Stimulated activated CD4-positive, alpha-beta T cell treated with anti-CD3 and anti-CD28 coated beads, TNF-alpha, amount 100 ng/mL, for 24 hours (primary cell): ENCODE data around the gene BCCIP.

Source experiments
- DNase-seq, 3 experiments: peaks; one replicate each; pipeline ENCODE4 v3.0.0-alpha.2; 2020; ENCODE audit warnings: low read depth in 3 of 3

Gene BCCIP

GRCh38 chr10:125822878-125823662 is at the start of gene BCCIP, which contains the start of gene UROS:
TSS of gene BCCIP (plus strand) at chr10:125823546. CDS start at chr10:125823558, 12 bp downstream.
TSS of gene UROS (minus strand) at chr10:125823258. CDS start at chr10:125816499, 6,759 bp downstream.
- DNase-seq: peak; percentile 84 to 85 (median 84)

DNA sequence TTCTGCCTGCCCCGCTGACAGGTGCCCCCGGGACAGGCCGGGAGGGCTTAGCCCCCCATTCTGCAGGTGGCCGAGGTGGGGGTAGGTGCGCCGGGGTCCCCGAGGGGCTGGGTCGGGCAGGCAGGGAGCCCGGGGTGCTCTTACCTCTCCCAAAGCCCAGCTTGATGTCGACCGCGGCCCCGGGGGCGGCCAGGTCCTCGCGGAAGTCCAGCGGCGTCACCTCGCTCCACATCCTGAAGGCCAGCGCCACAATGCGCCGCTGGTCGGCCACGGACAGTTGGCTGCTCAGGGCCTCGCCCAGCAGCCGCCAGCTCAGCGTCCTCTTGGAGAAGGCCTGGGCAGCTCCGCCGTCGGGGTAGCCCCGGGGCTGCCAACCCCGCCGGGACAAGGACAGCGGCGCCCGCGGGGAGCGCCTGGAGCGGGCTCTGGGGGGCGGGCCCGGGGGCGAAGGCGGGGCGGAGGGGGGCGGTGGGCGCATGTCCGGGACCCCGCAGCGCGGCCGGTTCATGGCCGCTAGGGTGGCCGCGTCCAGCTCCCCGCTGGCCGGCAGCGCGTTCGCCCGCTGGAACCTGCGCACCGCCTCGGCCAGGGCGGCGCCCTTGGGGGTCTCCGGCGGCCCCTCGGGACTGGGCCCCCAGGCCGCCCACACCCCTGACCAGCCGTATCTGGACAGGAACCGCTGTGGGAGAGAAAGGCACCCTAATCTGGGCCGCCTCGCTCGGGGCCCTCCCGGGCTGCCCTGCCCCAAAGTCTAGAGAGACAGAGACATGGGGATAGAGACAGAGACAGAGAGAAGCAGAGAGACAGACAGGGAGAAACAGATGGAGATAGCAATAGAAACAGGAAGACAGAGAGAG is 49.4 kb upstream of the BCCIP start:
- DNase-seq: no peak

DNA sequence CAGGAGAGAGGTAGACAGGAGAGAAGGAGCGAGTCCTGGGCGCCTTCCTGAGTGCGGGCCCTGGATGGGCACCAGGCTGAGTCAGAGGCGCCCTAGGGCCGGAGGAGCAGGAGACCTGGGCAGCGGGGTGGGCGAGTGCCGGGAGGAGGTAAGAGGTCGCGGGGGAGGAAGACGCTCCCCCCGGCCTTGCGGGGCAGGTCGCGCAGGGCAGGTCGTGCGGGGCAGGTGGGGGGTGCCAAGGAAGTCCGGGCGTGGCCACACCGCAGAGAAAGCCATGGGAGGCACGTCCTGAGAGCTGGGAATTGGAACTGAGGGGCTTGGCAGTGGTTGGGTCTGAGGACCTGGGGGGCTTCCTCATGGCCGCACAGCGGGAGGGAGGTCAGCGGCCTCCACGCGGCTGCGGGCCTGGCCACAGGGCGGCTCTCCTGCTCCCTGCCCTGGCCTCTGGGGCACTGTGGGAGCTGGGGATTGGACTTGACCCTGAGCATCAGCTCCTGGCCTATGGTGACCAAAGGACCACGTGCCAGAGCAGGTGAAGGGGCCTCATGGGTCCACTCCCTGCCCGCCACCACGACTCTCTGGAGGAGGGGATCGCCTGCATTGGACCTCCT is 48.7 kb upstream of the BCCIP start:
- no peak for DNase-seq

DNA sequence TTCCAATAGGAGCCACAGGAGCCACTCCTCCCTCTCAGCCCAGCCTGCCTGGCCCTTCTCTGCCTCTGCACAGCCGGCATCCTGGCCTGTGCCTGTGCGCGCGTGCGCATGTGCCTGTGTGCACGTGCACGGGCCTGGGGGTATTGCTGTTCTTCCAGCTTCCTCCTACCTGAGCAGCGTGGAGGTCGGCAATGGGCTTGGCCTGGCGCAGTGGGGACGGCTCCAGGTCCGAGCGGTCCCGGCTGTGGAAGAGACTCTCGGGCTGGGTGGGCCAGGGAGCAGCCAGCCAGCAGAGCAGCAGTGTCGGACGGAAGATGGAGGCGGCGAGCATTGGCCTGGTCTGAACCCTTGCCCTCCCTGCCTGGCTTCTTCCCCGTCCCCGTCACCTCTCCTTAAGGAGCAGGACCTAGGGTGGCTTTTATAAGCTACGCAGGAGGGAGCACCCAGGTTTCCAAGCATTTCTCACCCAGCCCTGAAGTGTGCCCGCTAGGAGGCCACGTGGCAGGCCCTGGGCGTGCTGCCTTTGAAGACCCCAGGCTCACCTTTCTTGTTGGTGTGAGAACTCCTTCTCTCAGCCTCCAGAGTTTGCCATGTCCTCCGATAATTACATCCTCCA is 47.7 kb upstream of the BCCIP start, which contains the start of gene MMP21:
TSS of gene MMP21 (minus strand) at position 331 of the 616 bp plus-strand sequence. CDS start at position 331, 0 bp downstream.
- no peak for DNase-seq

GRCh38 chr10:125777806-125778205 is 45.5 kb upstream of the BCCIP start:
- DNase-seq: no peak

DNA sequence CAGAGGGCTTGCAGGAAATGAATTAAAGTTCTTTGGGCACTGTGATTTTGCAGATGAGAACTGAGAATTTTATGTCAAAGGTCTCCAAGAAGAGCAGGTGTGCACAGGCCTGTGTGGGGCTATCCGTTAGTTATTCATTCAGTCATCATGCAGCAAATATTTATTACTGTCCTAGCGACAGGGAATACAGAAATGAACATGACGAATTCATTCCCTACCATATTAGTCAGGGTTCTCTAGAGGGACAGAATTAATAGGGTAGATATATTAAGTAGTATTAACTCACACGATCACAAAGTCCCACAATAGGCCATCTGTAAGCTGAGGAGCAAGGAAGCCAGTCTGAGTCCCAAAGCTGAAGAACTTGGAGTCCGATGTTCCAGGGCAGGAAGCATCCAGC is 44.8 kb upstream of the BCCIP start:
- no peak for DNase-seq

DNA sequence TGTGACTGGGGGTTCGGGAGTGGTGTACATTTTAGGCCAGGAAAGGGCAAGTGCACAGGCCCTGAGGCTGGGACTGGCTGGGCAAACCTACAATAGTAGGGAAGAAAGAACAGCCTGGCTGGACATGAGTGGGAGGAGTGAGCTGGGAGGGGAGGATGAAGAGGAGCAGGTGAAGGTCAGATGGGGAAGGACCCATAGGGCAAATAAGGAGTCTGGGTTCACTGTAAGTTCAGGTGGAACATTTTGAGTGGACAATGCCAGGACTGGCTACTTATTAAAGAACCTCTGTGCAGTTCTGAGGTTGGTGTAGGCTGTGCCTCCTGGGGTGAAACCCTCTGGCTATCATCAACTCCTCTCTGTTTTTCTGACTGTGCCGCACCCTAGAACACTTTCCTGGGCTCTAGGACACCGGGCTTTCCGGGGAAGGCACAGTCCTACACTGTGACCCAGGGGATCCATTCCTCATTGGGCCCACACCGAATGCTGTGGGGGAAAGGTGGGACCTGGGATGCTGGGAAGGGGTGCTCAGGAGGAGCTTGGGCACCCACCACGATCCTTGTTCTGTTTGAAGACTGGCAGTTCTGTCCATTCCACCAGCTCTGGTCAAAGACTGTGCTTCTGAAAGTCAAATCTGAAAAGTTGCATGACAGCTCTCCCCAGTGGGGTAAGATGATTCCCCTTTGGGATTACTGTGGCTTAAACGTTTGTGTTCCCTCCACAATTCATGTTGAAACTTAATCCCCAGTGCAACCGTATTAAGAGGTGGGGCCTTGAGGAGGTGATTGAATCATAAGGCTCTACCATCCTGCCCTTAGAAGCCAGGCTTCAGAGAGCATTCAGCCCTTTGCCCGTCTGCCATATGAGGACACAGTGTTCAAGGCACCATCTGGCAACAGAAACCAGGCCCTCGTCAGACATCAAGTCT is 43.7 kb upstream of the BCCIP start:
- no peak for DNase-seq

GRCh38 chr10:125781374-125781773 is 42.0 kb upstream of the BCCIP start:
- DNase-seq: no peak

GRCh38 chr10:125782054-125782453 is 41.3 kb upstream of the BCCIP start:
- DNase-seq: no peak

GRCh38 chr10:125782616-125783015 is 40.7 kb upstream of the BCCIP start:
- no peak for DNase-seq

DNA sequence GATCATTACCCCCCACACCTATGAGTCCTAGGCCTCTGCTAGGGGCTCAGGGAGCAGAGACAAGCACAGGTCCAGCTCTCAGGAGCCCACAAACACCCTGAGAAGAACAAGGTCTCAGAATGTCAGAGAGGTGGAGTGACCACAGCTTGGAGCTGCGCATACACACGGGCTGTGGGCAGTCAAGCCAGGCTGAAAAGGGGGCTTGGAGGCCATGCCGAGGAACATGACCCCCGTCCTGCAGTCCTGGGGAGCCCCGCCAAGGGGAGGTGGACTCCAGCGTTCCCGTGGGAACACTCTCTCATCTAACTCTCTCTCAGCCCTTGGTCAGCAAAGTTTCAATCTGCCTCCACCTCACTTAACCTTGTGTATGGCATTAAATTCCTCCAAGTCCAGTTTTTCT is 39.9 kb upstream of the BCCIP start:
- no peak for DNase-seq

DNA sequence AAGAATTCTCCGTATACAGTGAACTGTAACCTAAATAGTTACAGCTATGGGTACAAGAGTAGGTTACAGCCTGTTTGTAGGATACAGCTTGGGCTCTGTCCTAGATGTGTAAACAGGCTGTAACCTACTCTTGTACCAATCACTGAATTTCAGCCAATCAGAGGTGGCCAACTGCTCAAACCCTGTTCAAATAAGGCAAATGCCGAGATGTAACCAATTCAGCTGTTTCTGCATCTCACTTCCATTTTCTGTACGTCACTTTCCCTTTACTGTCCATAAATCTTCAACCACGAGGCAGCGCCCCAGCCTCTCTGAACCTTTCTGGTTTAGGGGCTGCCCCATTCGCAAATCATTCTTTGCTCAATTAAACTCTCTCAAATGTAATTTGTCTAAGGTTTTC is 39.4 kb upstream of the BCCIP start:
- DNase-seq: no peak

DNA sequence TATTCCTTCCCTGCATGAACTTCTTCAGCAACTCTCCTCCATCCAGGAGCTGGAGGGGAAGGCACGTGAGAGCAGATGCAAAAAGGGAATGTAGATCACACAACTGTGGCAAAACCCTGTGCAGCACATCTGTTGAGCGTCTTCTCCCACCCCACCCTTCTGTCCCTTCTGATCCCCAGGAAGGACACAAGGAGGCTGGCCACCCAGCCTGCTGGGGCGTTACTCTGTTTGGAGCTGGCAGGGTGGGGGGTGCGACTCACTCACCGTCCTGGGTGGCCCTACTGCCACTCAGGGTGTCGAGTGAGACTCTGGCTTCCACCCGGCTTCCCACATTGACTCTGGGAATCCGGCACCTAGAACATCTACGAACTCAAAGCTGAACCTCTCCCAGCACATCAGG is 37.6 kb upstream of the BCCIP start:
- DNase-seq: no peak

- DNase-seq: no peak
Measured at GRCh38 chr10:125788156-125789034, 35.0 kb upstream of the BCCIP start.

DNA sequence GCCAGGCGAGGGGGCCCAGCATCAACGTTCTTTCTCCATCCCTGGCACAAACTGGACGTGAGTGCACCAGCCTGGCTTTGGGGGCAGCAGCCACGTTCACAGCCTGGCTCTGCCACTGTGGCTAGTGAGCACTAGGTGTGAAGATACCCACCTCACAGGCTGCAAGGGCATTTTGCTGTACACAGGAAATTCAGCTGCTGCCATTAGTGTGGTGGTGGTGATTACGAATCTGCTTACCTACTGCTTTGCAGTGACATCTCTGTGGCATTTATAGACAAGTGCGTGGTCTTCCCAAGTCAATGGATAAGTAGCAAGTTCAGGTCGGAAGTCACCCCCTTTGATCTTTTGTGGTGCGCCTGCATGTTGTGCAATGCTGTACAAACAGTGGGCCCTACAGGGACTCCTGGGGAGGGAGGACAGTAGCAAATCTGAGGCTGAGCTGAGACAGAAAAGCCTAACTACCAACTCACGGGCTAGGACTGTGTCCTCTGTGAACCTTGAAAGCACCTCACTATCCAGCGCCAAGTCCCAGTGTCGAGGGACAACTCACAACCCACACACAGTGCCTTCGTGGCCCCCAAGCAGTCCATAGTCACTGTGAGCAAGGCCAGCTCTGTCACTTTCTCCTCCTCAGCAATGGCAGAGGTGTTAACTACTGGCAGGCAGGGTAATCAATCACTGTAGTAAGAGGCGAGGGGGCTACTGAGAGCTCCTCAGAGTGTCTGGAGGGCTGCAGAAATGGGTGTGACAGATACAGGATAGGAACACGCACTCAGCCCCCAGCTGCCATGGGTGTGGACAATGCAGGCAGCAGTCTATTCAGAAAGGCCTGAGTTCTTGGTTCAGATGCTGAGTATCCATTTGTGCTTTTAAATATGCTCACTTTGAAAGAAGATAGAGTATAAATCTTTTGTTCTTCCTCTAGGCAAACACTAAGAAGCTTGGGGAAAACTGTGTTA is 30.7 kb upstream of the BCCIP start:
- no peak for DNase-seq

- DNase-seq: no peak
Measured at GRCh38 chr10:125795128-125795527, 28.2 kb upstream of the BCCIP start.

DNA sequence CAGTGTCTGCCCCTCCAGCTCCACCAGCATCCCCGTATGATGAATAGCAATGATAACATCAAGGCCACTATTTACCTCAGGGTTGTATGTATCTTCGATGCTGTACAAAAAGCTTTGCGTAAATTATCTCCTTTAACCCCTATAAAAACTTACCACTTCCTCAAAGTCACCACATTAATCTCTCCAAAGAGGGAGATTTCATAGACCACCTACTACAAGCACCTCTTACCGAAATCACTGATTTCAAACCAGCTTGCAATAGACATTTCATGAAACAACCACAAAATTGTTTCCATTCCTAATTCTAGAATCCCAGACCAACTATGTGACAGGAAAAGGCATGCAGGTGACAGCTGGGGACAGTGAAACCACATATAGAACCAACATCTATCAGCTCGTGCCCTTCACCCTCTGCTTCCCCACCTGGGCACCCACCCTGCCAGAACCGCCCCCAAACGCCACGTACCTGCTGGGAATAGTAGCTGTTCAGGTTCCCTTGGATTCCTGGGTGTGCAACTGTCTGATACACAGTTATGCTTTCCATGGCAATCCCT is 27.6 kb upstream of the BCCIP start:
- DNase-seq: no peak

- DNase-seq: no peak
Measured at GRCh38 chr10:125797424-125797823, 25.9 kb upstream of the BCCIP start.
